ENCODE measurements around the gene FARS2.

The FARS2 gene

DNA sequence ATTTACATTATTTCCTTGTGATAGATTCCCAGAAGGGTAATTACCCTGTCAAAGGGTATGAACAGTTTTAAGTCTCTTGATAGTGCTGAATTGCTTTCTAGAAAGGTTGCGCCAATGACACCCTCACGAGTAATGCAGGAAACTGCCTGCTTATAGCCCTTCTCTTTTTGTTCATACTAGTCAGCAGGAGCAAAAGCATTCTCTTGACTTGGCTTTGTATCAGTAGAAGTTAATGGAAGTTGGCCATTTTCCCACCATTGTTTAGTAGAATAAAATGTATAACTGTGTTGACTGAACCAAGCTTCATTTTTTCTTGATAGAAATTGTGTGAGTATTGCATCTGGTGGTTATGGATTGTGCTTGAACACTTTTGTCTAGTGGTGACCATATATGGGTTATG, 100.1 kb downstream of the FARS2 start:
- no peak overlapping the region for H3K4me3 ChIP-seq (ENCODE audit: low read depth, low read length)
- TF ChIP-seq CTCF (IDR thresholded peaks at IDR 0.05; ENCODE audit: borderline replicate concordance, insufficient read depth, low read depth, low read length) = no peak

GRCh38 chr6:5365436-5366195, 104.3 kb downstream of the FARS2 start:
- no peak for TF ChIP-seq CTCF (IDR thresholded peaks at IDR 0.05; ENCODE audit: borderline replicate concordance, insufficient read depth, low read depth, low read length)
- no peak overlapping the region for H3K4me3 ChIP-seq (ENCODE audit: low read depth, low read length)

DNA sequence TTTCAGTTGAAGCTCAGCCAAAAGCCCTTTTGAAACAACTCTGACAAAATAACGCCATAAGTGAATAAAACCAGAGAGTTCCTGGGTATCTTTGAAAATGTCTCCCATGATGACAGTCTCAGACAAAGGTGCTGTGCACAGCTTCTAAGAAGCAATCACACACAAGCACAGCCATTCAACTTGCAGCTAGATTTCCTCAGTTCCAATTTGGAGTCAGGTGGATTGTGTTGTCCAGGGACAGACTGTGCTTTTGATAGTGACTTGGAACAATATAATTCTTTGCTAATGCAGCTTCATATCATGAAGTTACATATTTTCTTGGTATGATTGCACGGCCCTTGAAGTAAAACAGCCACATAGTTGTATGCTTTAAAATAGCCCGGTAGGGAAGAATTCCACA, 105.6 kb downstream of the FARS2 start:
- no peak overlapping the region for H3K4me3 ChIP-seq (ENCODE audit: low read depth, low read length)
- TF ChIP-seq CTCF (IDR thresholded peaks at IDR 0.05; ENCODE audit: borderline replicate concordance, insufficient read depth, low read depth, low read length) = no peak

DNA sequence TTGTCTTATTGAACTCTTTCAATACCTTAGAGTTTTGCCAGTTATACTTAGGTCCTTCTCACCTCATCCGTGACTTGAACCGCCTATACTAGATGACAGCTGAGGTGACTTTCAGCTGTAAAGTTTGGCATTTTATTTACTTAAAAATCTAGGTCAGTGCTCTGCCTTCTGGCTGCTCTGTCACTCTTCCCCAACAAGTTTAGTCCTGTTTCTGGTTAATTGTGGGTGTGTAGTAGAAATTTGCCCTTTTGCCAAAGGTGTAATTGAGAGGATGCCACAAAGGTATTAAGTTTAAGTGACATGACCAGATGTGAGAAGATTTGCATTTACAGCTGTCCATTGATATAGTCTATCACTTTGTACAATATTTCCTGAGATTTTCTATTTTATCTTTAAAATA, 106.2 kb downstream of the FARS2 start:
- no peak overlapping the region for H3K4me3 ChIP-seq (ENCODE audit: low read depth, low read length)
- TF ChIP-seq CTCF (IDR thresholded peaks at IDR 0.05; ENCODE audit: borderline replicate concordance, insufficient read depth, low read depth, low read length) = no peak

DNA sequence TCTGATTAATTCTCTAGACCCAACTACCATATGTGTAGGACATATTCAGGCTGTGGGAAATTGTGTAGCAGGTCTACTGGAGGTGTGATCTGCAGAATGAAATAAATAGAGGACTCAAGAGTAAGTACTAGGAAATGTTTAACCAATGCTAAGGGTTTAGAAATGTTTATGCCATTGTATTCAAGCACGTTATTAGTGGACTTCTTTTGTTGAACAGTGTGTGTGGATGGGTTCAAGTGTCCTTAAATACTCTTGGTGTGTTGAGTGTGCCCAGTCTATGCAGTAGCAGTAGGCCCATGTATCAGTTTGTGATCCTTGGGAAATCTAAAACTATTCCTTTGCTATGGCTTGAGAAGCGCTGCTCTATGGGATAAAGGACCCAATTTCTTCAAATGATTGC, 112.1 kb downstream of the FARS2 start:
- no peak for TF ChIP-seq CTCF (IDR thresholded peaks at IDR 0.05; ENCODE audit: borderline replicate concordance, insufficient read depth, low read depth, low read length)

DNA sequence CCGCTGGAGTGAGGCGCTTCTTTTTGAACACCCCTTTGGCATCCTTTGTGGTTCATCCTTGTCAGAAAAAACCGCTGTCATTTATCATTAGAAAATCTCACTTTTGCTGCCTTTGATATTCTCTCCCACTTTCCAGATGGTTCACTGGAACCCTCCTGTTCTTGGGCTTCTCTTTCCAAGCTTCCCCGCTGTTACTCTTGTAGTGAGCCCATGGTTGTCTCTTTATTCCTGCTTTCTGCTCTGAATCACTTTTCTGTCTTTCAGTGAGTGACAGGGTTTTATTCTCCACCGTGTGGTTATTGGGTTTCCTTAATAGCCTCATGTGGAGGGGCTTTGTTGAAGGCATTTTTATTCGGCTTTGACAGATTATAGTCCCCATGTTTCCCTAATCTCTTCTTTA, 117.0 kb downstream of the FARS2 start:
- no peak overlapping the region for H3K4me3 ChIP-seq (ENCODE audit: low read depth, low read length)
- TF ChIP-seq CTCF (IDR thresholded peaks at IDR 0.05; ENCODE audit: borderline replicate concordance, insufficient read depth, low read depth, low read length) = no peak

More for the DNA sequence above, 112.1 kb downstream of the FARS2 start:
- H3K4me3 ChIP-seq (ENCODE audit: low read depth, low read length) = no peak overlapping the region

DNA sequence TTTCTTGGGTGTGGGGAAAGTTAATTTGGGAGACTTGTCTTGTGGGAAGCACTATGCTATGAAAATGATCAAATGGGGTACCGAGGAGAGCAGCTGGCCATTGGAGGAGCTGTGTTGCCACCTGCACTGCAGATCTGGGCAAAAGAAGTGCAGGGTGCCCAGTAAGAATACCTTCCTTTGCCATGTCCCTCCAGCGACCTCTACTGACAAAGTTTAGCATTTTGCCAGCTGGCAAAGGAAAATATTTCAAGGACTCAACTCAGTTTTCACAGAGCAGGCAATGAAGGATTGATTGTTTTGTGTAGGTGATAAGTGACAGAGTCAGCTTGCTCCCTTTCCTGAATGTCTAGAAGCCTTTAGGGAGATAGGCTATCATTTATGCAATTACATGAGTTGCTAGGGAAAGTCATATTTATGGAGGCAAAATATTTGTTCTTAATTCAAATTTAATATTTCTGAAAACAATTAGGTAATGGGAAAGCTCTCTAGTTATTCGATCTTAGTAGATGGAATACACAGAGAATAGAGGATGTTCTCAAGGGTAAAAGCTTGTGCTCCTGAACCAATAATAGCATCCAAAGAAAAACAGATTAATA, 118.4 kb downstream of the FARS2 start:
- TF ChIP-seq CTCF (IDR thresholded peaks at IDR 0.05; ENCODE audit: borderline replicate concordance, insufficient read depth, low read depth, low read length) = peak; percentile 71; the same call in 1 of the 2 replicates
- H3K4me3 ChIP-seq (ENCODE audit: low read depth, low read length) = no peak overlapping the region
